ENCODE measurements around the gene CYTH3.

DNA sequence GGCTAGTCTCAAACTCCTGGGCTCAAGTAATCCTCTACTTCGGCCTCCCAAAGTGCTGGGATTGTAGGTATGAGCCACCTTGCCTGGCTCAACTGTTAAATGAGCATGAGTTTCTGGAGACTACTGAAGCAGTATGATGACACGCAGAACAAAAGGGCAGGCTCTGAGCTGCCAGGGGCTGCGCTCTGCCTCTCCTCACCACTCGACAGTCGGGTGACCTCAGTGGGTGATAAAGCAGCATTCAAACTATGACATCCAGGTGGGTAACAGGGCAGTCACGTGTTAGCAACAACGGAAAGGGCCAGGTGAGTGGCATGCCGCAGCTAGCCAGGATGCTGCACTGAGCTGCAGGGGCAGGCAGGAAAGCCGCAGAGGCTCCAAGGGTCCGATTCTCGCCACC lies 71.5 kb downstream of the CYTH3 start:
- TF ChIP-seq, protein P1, sequence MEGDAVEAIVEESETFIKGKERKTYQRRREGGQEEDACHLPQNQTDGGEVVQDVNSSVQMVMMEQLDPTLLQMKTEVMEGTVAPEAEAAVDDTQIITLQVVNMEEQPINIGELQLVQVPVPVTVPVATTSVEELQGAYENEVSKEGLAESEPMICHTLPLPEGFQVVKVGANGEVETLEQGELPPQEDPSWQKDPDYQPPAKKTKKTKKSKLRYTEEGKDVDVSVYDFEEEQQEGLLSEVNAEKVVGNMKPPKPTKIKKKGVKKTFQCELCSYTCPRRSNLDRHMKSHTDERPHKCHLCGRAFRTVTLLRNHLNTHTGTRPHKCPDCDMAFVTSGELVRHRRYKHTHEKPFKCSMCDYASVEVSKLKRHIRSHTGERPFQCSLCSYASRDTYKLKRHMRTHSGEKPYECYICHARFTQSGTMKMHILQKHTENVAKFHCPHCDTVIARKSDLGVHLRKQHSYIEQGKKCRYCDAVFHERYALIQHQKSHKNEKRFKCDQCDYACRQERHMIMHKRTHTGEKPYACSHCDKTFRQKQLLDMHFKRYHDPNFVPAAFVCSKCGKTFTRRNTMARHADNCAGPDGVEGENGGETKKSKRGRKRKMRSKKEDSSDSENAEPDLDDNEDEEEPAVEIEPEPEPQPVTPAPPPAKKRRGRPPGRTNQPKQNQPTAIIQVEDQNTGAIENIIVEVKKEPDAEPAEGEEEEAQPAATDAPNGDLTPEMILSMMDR (IDR thresholded peaks at IDR 0.05), result no peak
- no peak for TF ChIP-seq RAD21 (conservative IDR thresholded peaks at IDR 0.05 in 1 of 2, IDR thresholded peaks at IDR 0.05 in 1 of 2)
- no peak for TF ChIP-seq CEBPB (IDR thresholded peaks at IDR 0.05)
- TF ChIP-seq NR3C1 (IDR thresholded peaks at IDR 0.05), result no peak
- no peak for TF ChIP-seq RCOR1 (IDR thresholded peaks at IDR 0.05; ENCODE audit: low read depth, low read length)
- no peak for TF ChIP-seq POLR2A (IDR thresholded peaks at IDR 0.05; ENCODE audit: low read length)
- TF ChIP-seq, protein P2, sequence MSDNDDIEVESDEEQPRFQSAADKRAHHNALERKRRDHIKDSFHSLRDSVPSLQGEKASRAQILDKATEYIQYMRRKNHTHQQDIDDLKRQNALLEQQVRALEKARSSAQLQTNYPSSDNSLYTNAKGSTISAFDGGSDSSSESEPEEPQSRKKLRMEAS (IDR thresholded peaks at IDR 0.05), result no peak
- no peak for TF ChIP-seq EP300 (IDR thresholded peaks at IDR 0.05)
- TF ChIP-seq CHD2 (IDR thresholded peaks at IDR 0.05; ENCODE audit: low read length, partially characterized antibody), result no peak
- no peak for TF ChIP-seq PHF8 (IDR thresholded peaks at IDR 0.05; ENCODE audit: borderline replicate concordance, low read depth)
- no peak for TF ChIP-seq MYC (IDR thresholded peaks at IDR 0.05; ENCODE audit: borderline replicate concordance, low read length)
- TF ChIP-seq RFX5 (IDR thresholded peaks at IDR 0.05), result no peak
- TF ChIP-seq RNF2 (IDR thresholded peaks at IDR 0.05; ENCODE audit: borderline replicate concordance, low read depth), result no peak
- no peak for TF ChIP-seq KDM1A (IDR thresholded peaks at IDR 0.05; ENCODE audit: low read depth)

All from A549 (cell line).